Measurements from ENCODE around the gene ZBTB17. TPM values are rescaled to one million over a fixed set of nuclear protein-coding genes. Genes with fewer than 3 reads are reported as not detected.

ZBTB17 gene
- total RNA-seq, 2 donors from 2014 or later = 28.2 to 50.8 TPM

- intact Hi-C loops (cut with DNase I) = loop anchor here (5.0 kb wide), 1 partner anchor 59 kb away; no protein-coding TSS in a partner anchor
- Histone ChIP-seq H3K4me3 (no peak overlapping the region), H3K4me1 (replicated peaks) (peaks cover 9% of the 10 kb centered on the region), H3K27ac (no peak overlapping the region), H3K9me3 (no peaks in the 10 kb centered on the region), H3K27me3 (replicated peaks; ENCODE audit: insufficient read depth) (no peaks in the 10 kb centered on the region), H3K36me3 (peaks cover 13 to 27% of the 10 kb centered on the region in 2 donors)
- no peak for DNase-seq (ENCODE audit: low spot score)
- no peak for TF ChIP-seq POLR2A (IDR thresholded peaks at IDR 0.05)
- WGBS = 90% methylated on average over 16 of the region's 18 CpGs
Observed at GRCh38 chr1:15946571-15947381, 29.1 kb downstream of the ZBTB17 start.

- no peak overlapping the region for H3K4me3 ChIP-seq
- DNase-seq (ENCODE audit: low spot score) = no peak
- intact Hi-C loops (cut with DNase I) = loop anchor here (5.0 kb wide), 1 partner anchor 59 kb away; no protein-coding TSS in a partner anchor
- no peak for TF ChIP-seq CTCF (IDR thresholded peaks at IDR 0.05)
- TF ChIP-seq POLR2A (IDR thresholded peaks at IDR 0.05) = no peak
- no peak for TF ChIP-seq POLR2AphosphoS5 (IDR thresholded peaks at IDR 0.05)
- no peaks in the 10 kb centered on the region for H3K9me3 ChIP-seq
- peaks cover 9% of the 10 kb centered on the region for H3K4me1 ChIP-seq (replicated peaks)
- WGBS = 95% methylated on average over 15 of the region's 17 CpGs
- H3K27me3 ChIP-seq (replicated peaks; ENCODE audit: insufficient read depth) = no peaks in the 10 kb centered on the region
- peaks cover 13 to 32% of the 10 kb centered on the region in 2 donors for H3K36me3 ChIP-seq
- no peak overlapping the region for H3K27ac ChIP-seq
Observed at GRCh38 chr1:15945832-15946448, 30.0 kb downstream of the ZBTB17 start.

- Histone ChIP-seq H3K36me3 (peaks cover 13 to 33% of the 10 kb centered on the region in 2 donors), H3K9me3 (no peaks in the 10 kb centered on the region), H3K27ac (no peak overlapping the region), H3K27me3 (replicated peaks; ENCODE audit: insufficient read depth) (no peaks in the 10 kb centered on the region), H3K4me1 (replicated peaks) (peaks cover 4% of the 10 kb centered on the region), H3K4me3 (no peak overlapping the region)
- intact Hi-C loops (cut with DNase I) = loop anchor here (5.0 kb wide), 1 partner anchor 58 kb away; no protein-coding TSS in a partner anchor
- no peak for DNase-seq (ENCODE audit: low spot score)
- WGBS = 92% methylated on average over 39 of the region's 39 CpGs
- no peak for TF ChIP-seq POLR2A (IDR thresholded peaks at IDR 0.05)
- no peak for TF ChIP-seq CTCF (IDR thresholded peaks at IDR 0.05)
- no peak for TF ChIP-seq POLR2AphosphoS5 (IDR thresholded peaks at IDR 0.05)
Observed at GRCh38 chr1:15945011-15945831, 30.7 kb downstream of the ZBTB17 start.

GRCh38 chr1:15944308-15945010, 31.4 kb downstream of the ZBTB17 start:
- H3K27me3 ChIP-seq (replicated peaks; ENCODE audit: insufficient read depth) = no peaks in the 10 kb centered on the region
- H3K36me3 ChIP-seq = peaks cover 13 to 33% of the 10 kb centered on the region in 2 donors
- no peak overlapping the region for H3K27ac ChIP-seq
- no peaks in the 10 kb centered on the region for H3K4me1 ChIP-seq (replicated peaks)
- H3K4me3 ChIP-seq = no peak overlapping the region
- H3K9me3 ChIP-seq = no peaks in the 10 kb centered on the region
- WGBS = 92% methylated on average over 41 of the region's 55 CpGs
- TF ChIP-seq POLR2A (IDR thresholded peaks at IDR 0.05) (no peak), POLR2AphosphoS5 (IDR thresholded peaks at IDR 0.05) (no peak), CTCF (IDR thresholded peaks at IDR 0.05) (no peak)
- intact Hi-C loops (cut with DNase I) = loop anchor here (5.0 kb wide), 1 partner anchor 57 kb away; no protein-coding TSS in a partner anchor
- no peak for DNase-seq (ENCODE audit: low spot score)

Data from prostate gland (tissue), 2 donors.